WTC11 (cell line): ENCODE measurements around the gene EMILIN3. TPM values are rescaled to one million over a fixed set of nuclear protein-coding genes. Genes with fewer than 3 reads are reported as not detected.

Source experiments
- ATAC-seq: fragments of 200-7000 bp; cut with Tn5 transposase; 2 replicates; pipeline ENCODE4 v1.10.0; 2021; ENCODE audit warnings: mild to moderate bottlenecking, moderate library complexity
- CTCF ChIA-PET: fragments of 300-600 bp; sonication (Branson Sonifier 250); formaldehyde crosslinking; loops from one replicate; lab custom pipeline; 2021; ENCODE audit warnings: antibody characterized with exemption; lab: Charles Lee
- POLR2A ChIA-PET: fragments of 350-600 bp; sonication (Branson Sonifier 250); formaldehyde crosslinking; loops from one replicate; lab custom pipeline; 2021; ENCODE audit warnings: antibody characterized with exemption; lab: Charles Lee
- DNase-seq: peaks from one replicate; pipeline ENCODE4 v3.0.0; 2021; ENCODE audit warnings: low spot score
- H3K27ac Mint-ChIP-seq: 2 replicates; pipeline ENCODE4 v1.8.0; 2021; ENCODE audit warnings: mixed read lengths
- H3K27me3 Mint-ChIP-seq: 2 replicates; pipeline ENCODE4 v1.8.0; 2021; ENCODE audit warnings: low read depth, mild to moderate bottlenecking, moderate library complexity, mixed read lengths
- H3K36me3 Mint-ChIP-seq: 2 replicates; pipeline ENCODE4 v1.8.0; 2021; ENCODE audit warnings: mixed read lengths
- H3K4me1 Mint-ChIP-seq: 2 replicates; pipeline ENCODE4 v1.8.0; 2022; ENCODE audit warnings: mixed read lengths
- H3K4me3 Mint-ChIP-seq: 2 replicates; pipeline ENCODE4 v1.8.0; 2021; ENCODE audit warnings: mild to moderate bottlenecking, moderate library complexity, mixed read lengths
- H3K9me3 Mint-ChIP-seq: 2 replicates; pipeline ENCODE4 v1.8.0; 2021; ENCODE audit warnings: mixed read lengths
- AFF4 ChIP-seq: sonication (generic); formaldehyde crosslinking; IDR thresholded peaks from 2 replicates; pipeline ENCODE4 v1.8.1; 2023; ENCODE audit warnings: mild to moderate bottlenecking, missing genetic modification reagents, borderline replicate concordance
- CREM ChIP-seq: sonication (generic); formaldehyde crosslinking; IDR thresholded peaks from 2 replicates; pipeline ENCODE4 v1.8.1; 2022; ENCODE audit warnings: mild to moderate bottlenecking, missing genetic modification reagents, moderate library complexity
- ERG ChIP-seq: fragments of 250-450 bp; sonication (Bioruptor Pico); IDR thresholded peaks from 2 replicates; pipeline ENCODE4 v1.8.0; 2021; ENCODE audit warnings: mild to moderate bottlenecking
- ETV6 ChIP-seq: sonication (generic); formaldehyde crosslinking; IDR thresholded peaks from 2 replicates; pipeline ENCODE4 v1.8.1; 2022; ENCODE audit warnings: mild to moderate bottlenecking, missing genetic modification reagents
- FOXK1 ChIP-seq: sonication (generic); formaldehyde crosslinking; IDR thresholded peaks from 2 replicates; pipeline ENCODE4 v1.8.0; 2022; ENCODE audit warnings: mild to moderate bottlenecking, moderate library complexity, missing genetic modification reagents
- HMGXB4 ChIP-seq: sonication (generic); formaldehyde crosslinking; IDR thresholded peaks from 2 replicates; pipeline ENCODE4 v1.8.1; 2023; ENCODE audit warnings: mild to moderate bottlenecking, moderate library complexity, missing genetic modification reagents
- IRF1 ChIP-seq: sonication (generic); formaldehyde crosslinking; IDR thresholded peaks from 2 replicates; pipeline ENCODE4 v1.8.0; 2023; ENCODE audit warnings: missing genetic modification reagents
- JAZF1 ChIP-seq: fragments of 250-450 bp; sonication (Bioruptor Pico); IDR thresholded peaks from 2 replicates; pipeline ENCODE4 v1.9.0; 2021; ENCODE audit warnings: moderate library complexity, mild to moderate bottlenecking, inconsistent platforms
- KAT7 ChIP-seq: sonication (generic); formaldehyde crosslinking; IDR thresholded peaks from 2 replicates; pipeline ENCODE4 v1.8.1; 2023; ENCODE audit warnings: missing genetic modification reagents, mild to moderate bottlenecking, borderline replicate concordance
- MAX ChIP-seq: sonication (generic); formaldehyde crosslinking; IDR thresholded peaks from 2 replicates; pipeline ENCODE4 v1.8.0; 2022; ENCODE audit warnings: mild to moderate bottlenecking, missing genetic modification reagents
- MLX ChIP-seq: sonication (generic); formaldehyde crosslinking; IDR thresholded peaks from 2 replicates; pipeline ENCODE4 v1.8.1; 2023; ENCODE audit warnings: mild to moderate bottlenecking, missing genetic modification reagents, moderate library complexity
- MYBL2 ChIP-seq: sonication (generic); formaldehyde crosslinking; IDR thresholded peaks from 2 replicates; pipeline ENCODE4 v1.8.1; 2023; ENCODE audit warnings: mild to moderate bottlenecking, moderate library complexity, missing genetic modification reagents
- NFATC4 ChIP-seq: fragments of 250-450 bp; sonication (Bioruptor Pico); IDR thresholded peaks from 2 replicates; pipeline ENCODE4 v1.9.0; 2021; ENCODE audit warnings: mild to moderate bottlenecking
- NFYB ChIP-seq: sonication (generic); formaldehyde crosslinking; conservative IDR thresholded peaks from 2 replicates; pipeline ENCODE4 v1.8.0; 2022; ENCODE audit warnings: low read depth, missing genetic modification reagents
- NR1H2 ChIP-seq: sonication (generic); formaldehyde crosslinking; IDR thresholded peaks from 2 replicates; pipeline ENCODE4 v1.9.0; 2021; ENCODE audit warnings: mild to moderate bottlenecking, moderate library complexity, missing genetic modification reagents
- NR3C1 ChIP-seq: sonication (generic); formaldehyde crosslinking; conservative IDR thresholded peaks from 2 replicates; pipeline ENCODE4 v1.8.1; 2023; ENCODE audit warnings: low read depth, mild to moderate bottlenecking, missing genetic modification reagents
- PRDM15 ChIP-seq: sonication (generic); formaldehyde crosslinking; IDR thresholded peaks from 2 replicates; pipeline ENCODE4 v1.8.0; 2022; ENCODE audit warnings: missing genetic modification reagents
- SMAD4 ChIP-seq: sonication (generic); formaldehyde crosslinking; IDR thresholded peaks from 2 replicates; pipeline ENCODE4 v1.8.0; 2022; ENCODE audit warnings: mild to moderate bottlenecking, missing genetic modification reagents
- SOX15 ChIP-seq: fragments of 250-450 bp; sonication (Bioruptor Pico); IDR thresholded peaks from 2 replicates; pipeline ENCODE4 v1.9.0; 2021; ENCODE audit warnings: mild to moderate bottlenecking
- SP1 ChIP-seq: sonication (generic); formaldehyde crosslinking; conservative IDR thresholded peaks from 2 replicates; pipeline ENCODE4 v1.8.1; 2022; ENCODE audit warnings: missing genetic modification reagents
- ZNF121 ChIP-seq: sonication (generic); formaldehyde crosslinking; IDR thresholded peaks from 2 replicates; pipeline ENCODE4 v1.8.0; 2023; ENCODE audit warnings: missing genetic modification reagents
- ZNF317 ChIP-seq: sonication (generic); formaldehyde crosslinking; IDR thresholded peaks from 2 replicates; pipeline ENCODE4 v1.8.1; 2023; ENCODE audit warnings: low read depth, mild to moderate bottlenecking, moderate library complexity, missing genetic modification reagents, borderline replicate concordance
- ZNF425 ChIP-seq: fragments of 250-450 bp; sonication (Bioruptor Pico); conservative IDR thresholded peaks from 2 replicates; pipeline ENCODE4 v1.9.0; 2021; ENCODE audit warnings: mild to moderate bottlenecking
- ZNF671 ChIP-seq: fragments of 250-450 bp; sonication (Bioruptor Pico); IDR thresholded peaks from 2 replicates; pipeline ENCODE4 v1.8.0; 2021; ENCODE audit warnings: mild to moderate bottlenecking
- total RNA-seq: library from RNA; stranded (reverse); gene quantifications from 3 replicates; pipeline ENCODE4 v1.2.3, GENCODE V29; 2021

EMILIN3 gene
- total RNA-seq, 1 experiment from 2014 or later = 5.5 TPM

GRCh38 chr20:41411391-41411847, 44.8 kb upstream of the EMILIN3 start (continued):
- TF ChIP-seq HMGXB4 (CRISPR knock-in tag) = no peak
- TF ChIP-seq SP1 (CRISPR knock-in tag) = no peak
- TF ChIP-seq JAZF1 = no peak
- no peak for TF ChIP-seq KAT7 (CRISPR knock-in tag)
- no peak for TF ChIP-seq NFATC4 (CRISPR knock-in tag)
- TF ChIP-seq NR1H2 (CRISPR knock-in tag) = no peak
- TF ChIP-seq IRF1 = no peak
- TF ChIP-seq ZNF317 = no peak
- no peak for TF ChIP-seq ZNF121 (CRISPR knock-in tag)

GRCh38 chr20:41408986-41409385, 42.4 kb upstream of the EMILIN3 start:
- Mint-ChIP-seq H3K36me3 (peaks cover 75% of the 10 kb centered on the region), H3K27ac (no peak overlapping the region), H3K27me3 (no peaks in the 10 kb centered on the region), H3K9me3 (no peaks in the 10 kb centered on the region), H3K4me3 (no peak overlapping the region), H3K4me1 (no peaks in the 10 kb centered on the region)
- CTCF ChIA-PET = interaction anchor here (1.4 kb wide), 1 partner anchor 22 kb away, joined by 3 read pairs; no protein-coding TSS in a partner anchor
- POLR2A ChIA-PET = no interaction called here
- DNase-seq (no peak), ATAC-seq (no peak)
- TF ChIP-seq MLX (CRISPR knock-in tag) (no peak), MAX (CRISPR knock-in tag) (no peak), NFYB (CRISPR knock-in tag) (no peak), AFF4 (CRISPR knock-in tag) (no peak), CREM (CRISPR knock-in tag) (no peak), FOXK1 (CRISPR knock-in tag) (no peak), NR3C1 (CRISPR knock-in tag) (no peak), SMAD4 (CRISPR knock-in tag) (no peak), MYBL2 (CRISPR knock-in tag) (no peak), ZNF671 (CRISPR knock-in tag) (no peak), ETV6 (no peak), ZNF425 (no peak), SOX15 (CRISPR knock-in tag) (no peak), ERG (no peak), JAZF1 (no peak), PRDM15 (CRISPR knock-in tag) (no peak)
